Upper lobe of right lung (tissue), 1 donor: ENCODE measurements around the gene TTC28. TPM values are rescaled to one million over a fixed set of nuclear protein-coding genes. Genes with fewer than 3 reads are reported as not detected.

Source experiments
- ATAC-seq: fragments of 200-7000 bp; cut with Tn5 transposase; one replicate; pipeline ENCODE4 v1.9.1; 2020; ENCODE audit warnings: mild to moderate bottlenecking, moderate library complexity
- DNase-seq: peaks from one replicate; pipeline ENCODE4 v3.0.0-alpha.2; 2020
- H3K27ac ChIP-seq: fragments of 200-600 bp; one replicate; pipeline ENCODE4 v1.8.0; 2022
- H3K27me3 ChIP-seq: fragments of 200-600 bp; one replicate; pipeline ENCODE4 v1.8.0; 2022; ENCODE audit warnings: mild to moderate bottlenecking
- H3K36me3 ChIP-seq: fragments of 200-600 bp; one replicate; pipeline ENCODE4 v1.8.0; 2022
- H3K4me1 ChIP-seq: fragments of 200-600 bp; one replicate; pipeline ENCODE4 v1.8.0; 2022
- H3K4me3 ChIP-seq: fragments of 200-600 bp; one replicate; pipeline ENCODE4 v1.8.0; 2022; ENCODE audit warnings: mild to moderate bottlenecking
- H3K9me3 ChIP-seq: fragments of 200-600 bp; one replicate; pipeline ENCODE4 v1.8.0; 2022
- CTCF ChIP-seq: fragments of 200-600 bp; IDR thresholded peaks from one replicate; pipeline ENCODE4 v1.8.0; 2022; ENCODE audit warnings: antibody characterized with exemption
- intact Hi-C: fragments of 100-400 bp; cut with DNase I; formaldehyde crosslinking; loops from one replicate; pipeline ENCODE4 v1.11.0; 2022
- total RNA-seq: library from RNA; stranded (reverse); fragmentation: NEBNext Ultra II Directional; extraction: Animal tissue kit (Norgen Biotek cat#: 25700); gene quantifications from one replicate; pipeline ENCODE4 v1.2.1, GENCODE V29; 2021
- donor health status: DM: no; HTN: yes; CAD: no; lungs with severe emphysema.

TTC28 gene
- total RNA-seq, 1 donor from 2014 or later, result 48.7 TPM

DNA sequence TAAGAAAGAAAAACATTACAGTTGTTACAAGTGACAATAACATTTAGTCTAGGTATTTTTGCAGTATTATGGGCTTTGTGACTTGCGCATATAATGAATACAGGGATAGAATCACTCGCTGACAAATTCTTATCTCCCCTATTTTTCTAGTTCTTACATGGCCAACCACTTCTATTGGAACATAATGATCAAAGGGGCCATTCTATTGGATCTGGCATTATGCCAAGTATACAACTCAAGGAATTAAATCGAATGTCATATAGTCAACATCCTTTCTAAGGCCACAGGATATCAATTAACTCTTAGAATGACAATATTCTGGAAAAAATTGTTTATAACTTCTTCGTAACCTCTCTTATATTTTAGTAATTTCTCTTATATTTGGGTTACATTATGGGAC is 272.0 kb downstream of the TTC28 start:
- Histone ChIP-seq H3K4me1 (no peaks in the 10 kb centered on the region), H3K27me3 (no peaks in the 10 kb centered on the region), H3K4me3 (no peak overlapping the region), H3K36me3 (no peaks in the 10 kb centered on the region), H3K27ac (no peak overlapping the region), H3K9me3 (no peaks in the 10 kb centered on the region)
- TF ChIP-seq CTCF, result no peak
- DNase-seq, result no peak
- intact Hi-C loops, result no loop called here
- no peak for ATAC-seq

GRCh38 chr22:28406246-28406645 is 273.4 kb downstream of the TTC28 start:
- intact Hi-C loops, result no loop called here
- Histone ChIP-seq H3K27me3 (no peaks in the 10 kb centered on the region), H3K27ac (no peak overlapping the region), H3K4me1 (no peaks in the 10 kb centered on the region), H3K36me3 (no peaks in the 10 kb centered on the region), H3K9me3 (no peaks in the 10 kb centered on the region), H3K4me3 (no peak overlapping the region)
- ATAC-seq (no peak), DNase-seq (no peak)
- TF ChIP-seq CTCF, result no peak

- DNase-seq (no peak), ATAC-seq (no peak)
- no peaks in the 10 kb centered on the region for H3K36me3 ChIP-seq
- H3K27me3 ChIP-seq, result no peaks in the 10 kb centered on the region
- no peak for TF ChIP-seq CTCF
- H3K4me3 ChIP-seq, result no peak overlapping the region
- H3K27ac ChIP-seq, result no peak overlapping the region
- no peaks in the 10 kb centered on the region for H3K9me3 ChIP-seq
- intact Hi-C loops, result no loop called here
- no peaks in the 10 kb centered on the region for H3K4me1 ChIP-seq
Observed at GRCh38 chr22:28405588-28405987, 274.1 kb downstream of the TTC28 start.

DNA sequence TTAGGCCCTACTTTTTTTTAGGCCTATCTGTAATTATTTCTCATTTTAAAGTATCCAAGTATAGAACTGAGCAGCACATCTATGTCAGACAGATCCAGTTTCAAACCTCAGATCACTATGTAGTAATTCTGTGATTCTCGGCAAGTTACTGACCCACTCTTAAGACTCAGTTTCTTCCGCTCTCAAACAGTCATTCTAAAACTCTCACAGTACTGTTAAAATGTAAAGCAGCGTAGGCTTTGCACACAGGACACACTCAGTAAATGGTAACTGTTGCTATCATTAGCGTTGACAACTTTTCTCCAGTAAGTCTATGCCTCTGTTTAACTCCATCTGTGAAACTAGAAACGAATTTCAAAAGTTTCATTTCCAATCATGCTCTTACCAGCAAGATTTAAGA is 277.1 kb downstream of the TTC28 start:
- no peak for ATAC-seq
- intact Hi-C loops, result no loop called here
- Histone ChIP-seq H3K4me3 (no peak overlapping the region), H3K4me1 (peaks cover 5% of the 10 kb centered on the region), H3K9me3 (no peaks in the 10 kb centered on the region), H3K27ac (no peak overlapping the region), H3K36me3 (no peaks in the 10 kb centered on the region), H3K27me3 (no peaks in the 10 kb centered on the region)
- DNase-seq, result no peak
- no peak for TF ChIP-seq CTCF

- no peak for DNase-seq
- H3K36me3 ChIP-seq, result no peaks in the 10 kb centered on the region
- no peak for TF ChIP-seq CTCF
- no peak overlapping the region for H3K4me3 ChIP-seq
- no peaks in the 10 kb centered on the region for H3K9me3 ChIP-seq
- ATAC-seq, result no peak
- no peaks in the 10 kb centered on the region for H3K27me3 ChIP-seq
- intact Hi-C loops, result no loop called here
- no peak overlapping the region for H3K27ac ChIP-seq
- peaks cover 7% of the 10 kb centered on the region for H3K4me1 ChIP-seq
Observed at GRCh38 chr22:28402060-28402459, 277.6 kb downstream of the TTC28 start.

DNA sequence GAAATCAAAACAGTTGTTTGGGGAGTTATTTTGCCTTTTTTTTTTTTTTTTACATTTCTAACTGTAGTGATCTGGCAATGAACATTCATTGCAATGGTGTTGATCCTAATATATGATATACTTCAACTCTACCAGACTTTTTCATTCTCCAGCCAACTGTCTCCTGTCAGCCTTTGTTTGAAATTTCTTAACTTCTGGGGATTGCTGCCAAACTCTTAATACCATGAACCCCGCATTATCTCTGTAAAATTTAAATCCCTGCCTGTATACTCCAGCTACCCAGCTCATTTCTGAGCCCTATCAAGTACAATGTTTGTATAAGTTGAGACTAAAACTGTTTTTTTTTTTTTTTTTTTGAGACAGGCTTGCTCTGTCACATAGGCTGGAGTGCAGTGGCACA is 280.7 kb downstream of the TTC28 start:
- ATAC-seq, result no peak
- TF ChIP-seq CTCF, result no peak
- Histone ChIP-seq H3K27ac (no peak overlapping the region), H3K4me3 (no peak overlapping the region), H3K4me1 (peaks cover 27% of the 10 kb centered on the region), H3K36me3 (no peaks in the 10 kb centered on the region), H3K9me3 (no peaks in the 10 kb centered on the region), H3K27me3 (no peaks in the 10 kb centered on the region)
- DNase-seq, result no peak
- intact Hi-C loops, result no loop called here
